Ammon's horn (tissue), 1 donor: Measurements from ENCODE around the gene CAMKK2.
A peak's percentile ranks its signal among the peaks of the same experiment; 100 is the strongest.
"Not testable (repeated sequence)": the region's sequence is repeated elsewhere in the genome, so short reads cannot be mapped to it uniquely, and the experiment has no call there.

Experiments
- DNase-seq: peaks from one replicate; pipeline ENCODE4 v3.0.0-alpha.2; 2016; ENCODE audit warnings: low spot score

CAMKK2 gene

GRCh38 chr12:121296618-121297434, at the start of gene CAMKK2:
Gene CAMKK2, minus strand, starts transcription at chr12:121296709. Its CDS starts 22,183 bp downstream, at chr12:121274526.
- peak; percentile 84 for DNase-seq

GRCh38 chr12:121345151-121345815, 48.8 kb upstream of the CAMKK2 start:
- DNase-seq, result peak; percentile 82

- no peak for DNase-seq
Measured at GRCh38 chr12:121344506-121344905, 48.0 kb upstream of the CAMKK2 start.

- DNase-seq, result no peak
Measured at GRCh38 chr12:121337416-121337815, 40.9 kb upstream of the CAMKK2 start.

GRCh38 chr12:121334513-121335343, 38.2 kb upstream of the CAMKK2 start:
- peak; percentile 86 for DNase-seq

- no peak for DNase-seq
Measured at GRCh38 chr12:121333747-121334146, 37.2 kb upstream of the CAMKK2 start.

- no peak for DNase-seq
Measured at GRCh38 chr12:121331248-121331647, 34.7 kb upstream of the CAMKK2 start.

- DNase-seq, result no peak
Measured at GRCh38 chr12:121330692-121331091, 34.2 kb upstream of the CAMKK2 start.

- DNase-seq, result no peak
Measured at GRCh38 chr12:121330195-121330594, 33.7 kb upstream of the CAMKK2 start.

GRCh38 chr12:121328620-121329019, 32.1 kb upstream of the CAMKK2 start:
- no peak for DNase-seq

GRCh38 chr12:121326996-121327674, 30.6 kb upstream of the CAMKK2 start:
- peak; percentile 87 for DNase-seq

GRCh38 chr12:121325922-121326396, 29.4 kb upstream of the CAMKK2 start:
- DNase-seq, result no peak

GRCh38 chr12:121323908-121324307, 27.4 kb upstream of the CAMKK2 start:
- DNase-seq, result no peak

- DNase-seq, result no peak
Measured at GRCh38 chr12:121318121-121318520, 21.6 kb upstream of the CAMKK2 start.

GRCh38 chr12:121314431-121314830, 17.9 kb upstream of the CAMKK2 start:
- DNase-seq, result no peak

- not testable (repeated sequence) for DNase-seq
Measured at GRCh38 chr12:121310231-121310630, 13.7 kb upstream of the CAMKK2 start.

GRCh38 chr12:121307397-121307796, 10.9 kb upstream of the CAMKK2 start:
- not testable (repeated sequence) for DNase-seq

GRCh38 chr12:121304306-121304705, 7.8 kb upstream of the CAMKK2 start:
- no peak for DNase-seq

GRCh38 chr12:121301876-121302275, 5.4 kb upstream of the CAMKK2 start:
- no peak for DNase-seq

- no peak for DNase-seq
Measured at GRCh38 chr12:121300083-121300819, 3.7 kb upstream of the CAMKK2 start.

- no peak for DNase-seq
Measured at GRCh38 chr12:121299662-121300061, 3.2 kb upstream of the CAMKK2 start.
